Uterus (tissue), 2 donors: ENCODE results near the gene S100A7A.

Experiments used
- POLR2A ChIP-seq, 2 donors: fragments of 450-650 bp; IDR thresholded peaks; one replicate each; pipeline ENCODE4 v1.6.1; 2016; ENCODE audit warnings: antibody characterized with exemption in 2 of 2, mild to moderate bottlenecking in 1 of 2, moderate library complexity in 1 of 2
- TF ChIP-seq, protein P1 (sequence below), 4 experiments: fragments of 200-600 bp in 2 of 4; fragments of 450-650 bp in 2 of 4; sonication (generic) in 2 of 4; IDR thresholded peaks; one replicate each; pipeline ENCODE4 v1.5.1; 2016 to 2019; ENCODE audit warnings: antibody characterized with exemption in 4 of 4, mild to moderate bottlenecking in 2 of 4, moderate library complexity in 1 of 4

DNA sequence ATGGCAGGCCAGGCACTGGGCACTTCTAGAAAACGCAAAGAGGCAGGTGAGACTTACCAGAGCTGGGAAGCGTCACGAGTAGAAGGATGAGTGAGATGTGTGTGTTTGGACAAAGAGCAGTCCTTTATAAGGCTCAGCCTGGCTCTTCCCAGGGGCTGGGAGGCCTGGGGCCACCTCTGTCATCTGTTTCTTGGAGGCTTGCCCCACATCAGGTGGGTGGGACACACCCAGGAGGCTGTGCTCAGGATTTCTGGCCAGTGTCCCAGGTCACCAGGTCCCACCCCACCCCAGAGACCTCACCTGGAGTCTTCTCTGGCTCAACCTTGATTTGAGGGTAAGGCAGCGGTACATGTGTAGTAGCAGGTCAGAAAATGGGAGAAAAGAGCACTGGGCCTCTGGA is 44.2 kb downstream of the S100A7A start, which contains the start of gene S100A7:
- no peak for TF ChIP-seq POLR2A (IDR thresholded peaks at IDR 0.05)
- TF ChIP-seq, protein P1, sequence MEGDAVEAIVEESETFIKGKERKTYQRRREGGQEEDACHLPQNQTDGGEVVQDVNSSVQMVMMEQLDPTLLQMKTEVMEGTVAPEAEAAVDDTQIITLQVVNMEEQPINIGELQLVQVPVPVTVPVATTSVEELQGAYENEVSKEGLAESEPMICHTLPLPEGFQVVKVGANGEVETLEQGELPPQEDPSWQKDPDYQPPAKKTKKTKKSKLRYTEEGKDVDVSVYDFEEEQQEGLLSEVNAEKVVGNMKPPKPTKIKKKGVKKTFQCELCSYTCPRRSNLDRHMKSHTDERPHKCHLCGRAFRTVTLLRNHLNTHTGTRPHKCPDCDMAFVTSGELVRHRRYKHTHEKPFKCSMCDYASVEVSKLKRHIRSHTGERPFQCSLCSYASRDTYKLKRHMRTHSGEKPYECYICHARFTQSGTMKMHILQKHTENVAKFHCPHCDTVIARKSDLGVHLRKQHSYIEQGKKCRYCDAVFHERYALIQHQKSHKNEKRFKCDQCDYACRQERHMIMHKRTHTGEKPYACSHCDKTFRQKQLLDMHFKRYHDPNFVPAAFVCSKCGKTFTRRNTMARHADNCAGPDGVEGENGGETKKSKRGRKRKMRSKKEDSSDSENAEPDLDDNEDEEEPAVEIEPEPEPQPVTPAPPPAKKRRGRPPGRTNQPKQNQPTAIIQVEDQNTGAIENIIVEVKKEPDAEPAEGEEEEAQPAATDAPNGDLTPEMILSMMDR (IDR thresholded peaks at IDR 0.05): no peak
